ENCODE measurements around the gene ARFGEF3. TPM values are rescaled to one million over a fixed set of nuclear protein-coding genes. Genes with fewer than 3 reads are reported as not detected.

Gene ARFGEF3, protein sequence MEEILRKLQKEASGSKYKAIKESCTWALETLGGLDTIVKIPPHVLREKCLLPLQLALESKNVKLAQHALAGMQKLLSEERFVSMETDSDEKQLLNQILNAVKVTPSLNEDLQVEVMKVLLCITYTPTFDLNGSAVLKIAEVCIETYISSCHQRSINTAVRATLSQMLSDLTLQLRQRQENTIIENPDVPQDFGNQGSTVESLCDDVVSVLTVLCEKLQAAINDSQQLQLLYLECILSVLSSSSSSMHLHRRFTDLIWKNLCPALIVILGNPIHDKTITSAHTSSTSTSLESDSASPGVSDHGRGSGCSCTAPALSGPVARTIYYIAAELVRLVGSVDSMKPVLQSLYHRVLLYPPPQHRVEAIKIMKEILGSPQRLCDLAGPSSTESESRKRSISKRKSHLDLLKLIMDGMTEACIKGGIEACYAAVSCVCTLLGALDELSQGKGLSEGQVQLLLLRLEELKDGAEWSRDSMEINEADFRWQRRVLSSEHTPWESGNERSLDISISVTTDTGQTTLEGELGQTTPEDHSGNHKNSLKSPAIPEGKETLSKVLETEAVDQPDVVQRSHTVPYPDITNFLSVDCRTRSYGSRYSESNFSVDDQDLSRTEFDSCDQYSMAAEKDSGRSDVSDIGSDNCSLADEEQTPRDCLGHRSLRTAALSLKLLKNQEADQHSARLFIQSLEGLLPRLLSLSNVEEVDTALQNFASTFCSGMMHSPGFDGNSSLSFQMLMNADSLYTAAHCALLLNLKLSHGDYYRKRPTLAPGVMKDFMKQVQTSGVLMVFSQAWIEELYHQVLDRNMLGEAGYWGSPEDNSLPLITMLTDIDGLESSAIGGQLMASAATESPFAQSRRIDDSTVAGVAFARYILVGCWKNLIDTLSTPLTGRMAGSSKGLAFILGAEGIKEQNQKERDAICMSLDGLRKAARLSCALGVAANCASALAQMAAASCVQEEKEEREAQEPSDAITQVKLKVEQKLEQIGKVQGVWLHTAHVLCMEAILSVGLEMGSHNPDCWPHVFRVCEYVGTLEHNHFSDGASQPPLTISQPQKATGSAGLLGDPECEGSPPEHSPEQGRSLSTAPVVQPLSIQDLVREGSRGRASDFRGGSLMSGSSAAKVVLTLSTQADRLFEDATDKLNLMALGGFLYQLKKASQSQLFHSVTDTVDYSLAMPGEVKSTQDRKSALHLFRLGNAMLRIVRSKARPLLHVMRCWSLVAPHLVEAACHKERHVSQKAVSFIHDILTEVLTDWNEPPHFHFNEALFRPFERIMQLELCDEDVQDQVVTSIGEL (N-terminal part only)
- total RNA-seq (2021) (20.0 to 20.5 TPM (median 20.1 TPM) in 3 replicates), Bru-seq, nascent RNA (percentile 67 among the genes with signal in this experiment)
- long read RNA-seq, experiment 1, full-length matches to known transcripts = 9 of 72 reads
- long read RNA-seq, experiment 1, partial matches to known transcripts = 38 of 72 reads
- long read RNA-seq, experiment 1, other reads (novel, unspliced or antisense) = 25 of 72 reads
- long read RNA-seq, experiment 2, partial matches to known transcripts = 2 of 23 reads
- long read RNA-seq, experiment 2, other reads (novel, unspliced or antisense) = 21 of 23 reads
- long read RNA-seq, experiment 3, partial matches to known transcripts = 1 of 4 reads
- long read RNA-seq, experiment 3, other reads (novel, unspliced or antisense) = 3 of 4 reads

DNA sequence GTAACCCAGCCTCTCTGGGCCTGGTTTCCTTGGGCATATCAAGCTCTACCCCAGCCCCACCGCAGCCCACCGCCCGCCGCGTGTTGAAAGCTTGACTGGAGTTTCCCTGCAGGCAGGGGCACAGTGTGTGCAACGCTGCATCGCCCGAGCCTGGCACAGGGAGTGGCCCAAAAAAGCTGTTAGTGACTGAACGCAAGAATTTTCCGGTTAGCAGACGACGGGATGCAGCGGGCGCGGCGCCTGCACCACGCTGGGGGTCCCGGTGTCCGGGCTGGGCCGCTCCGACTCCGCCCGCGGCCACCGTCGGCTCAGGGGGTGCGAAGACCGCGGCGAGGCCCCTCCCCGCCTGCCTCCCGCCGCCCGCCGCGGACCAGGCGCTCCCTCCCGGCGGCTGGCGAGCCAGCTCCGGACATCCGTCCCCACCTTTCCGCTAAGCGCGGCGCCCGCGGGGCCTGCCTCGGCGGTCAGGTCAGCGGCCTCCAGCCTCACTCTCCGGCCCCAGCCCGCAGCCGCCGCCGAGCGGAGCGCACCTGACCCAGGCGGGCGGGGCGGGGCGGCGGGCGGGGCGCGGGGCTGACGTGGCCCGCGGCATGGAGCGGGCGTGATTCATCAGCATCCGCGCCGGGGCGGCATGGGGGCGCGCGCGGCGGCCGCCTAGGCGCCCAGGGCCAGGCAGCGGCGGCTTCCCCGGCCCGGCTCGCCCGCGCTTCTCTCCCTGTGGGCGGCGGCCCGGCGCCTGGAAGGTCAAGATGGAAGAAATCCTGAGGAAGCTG lies at the start of gene ARFGEF3:
ARFGEF3 (plus strand) TSS at position 602 of the 773 bp plus-strand sequence; CDS start at position 750, 148 bp downstream.
- H3K4me1 Mint-ChIP-seq = peaks cover 30% of the 10 kb centered on the region
- H3K4me3 Mint-ChIP-seq = peak within 1 kb of the TSS; percentile 83
- ChIA-PET CTCF (interaction anchor here (0.6 to 3.4 kb wide), 3 partner anchors 49 to 357 kb away, joined by 3 to 14 read pairs (median 4); partner anchors contain the start of gene HEBP2), POLR2A (interaction anchor here (0.7 to 1.4 kb wide), 3 partner anchors 11 to 243 kb away, joined by 3 to 8 read pairs (median 3); partner anchors contain the start of gene HEBP2)
- H3K27me3 Mint-ChIP-seq (ENCODE audit: low read depth) = peaks cover 25% of the 10 kb centered on the region
- no peaks in the 10 kb centered on the region for H3K9me3 Mint-ChIP-seq
- no peaks in the 10 kb centered on the region for H3K36me3 Mint-ChIP-seq
- ATAC-seq (peak; percentile 83), DNase-seq (ENCODE audit: low spot score) (peak; percentile 75)
- 0 out of 2 replicates have a peak within 1 kb of the TSS, but pooled peaks have one; percentile 37 for H3K27ac Mint-ChIP-seq
- TF ChIP-seq JUN (CRISPR knock-in tag; IDR thresholded peaks at IDR 0.05) (no peak), SP1 (CRISPR knock-in tag; conservative IDR thresholded peaks at IDR 0.05) (peak; percentile 49; the same call in 1 of the 2 replicates), ZNF317 (CRISPR knock-in tag; IDR thresholded peaks at IDR 0.05; ENCODE audit: borderline replicate concordance, low read depth) (peak; percentile 57; the same call in 1 of the 2 replicates), GABPB1 (CRISPR knock-in tag; IDR thresholded peaks at IDR 0.05) (peak; percentile 23), RORB (CRISPR knock-in tag; IDR thresholded peaks at IDR 0.05) (no peak), ZBTB21 (CRISPR knock-in tag; IDR thresholded peaks at IDR 0.05; ENCODE audit: borderline replicate concordance) (no peak), CBFB (CRISPR knock-in tag; IDR thresholded peaks at IDR 0.05; ENCODE audit: low read depth) (no peak), ESRRA (CRISPR knock-in tag; IDR thresholded peaks at IDR 0.05; ENCODE audit: borderline replicate concordance) (0 out of 2 replicates have a peak, but pooled peaks have one; percentile 37), ZNF671 (CRISPR knock-in tag; IDR thresholded peaks at IDR 0.05) (no peak), FOXP1 (CRISPR knock-in tag; IDR thresholded peaks at IDR 0.05; ENCODE audit: borderline replicate concordance) (peak; percentile 83), ZNF263 (CRISPR knock-in tag; IDR thresholded peaks at IDR 0.05; ENCODE audit: low read depth) (no peak), NFE2L1 (CRISPR knock-in tag; IDR thresholded peaks at IDR 0.05) (0 out of 2 replicates have a peak, but pooled peaks have one; percentile 41), MYBL2 (CRISPR knock-in tag; IDR thresholded peaks at IDR 0.05) (no peak), ZNF396 (CRISPR knock-in tag; IDR thresholded peaks at IDR 0.05; ENCODE audit: borderline replicate concordance) (no peak), ZNF219 (CRISPR knock-in tag; IDR thresholded peaks at IDR 0.05; ENCODE audit: borderline replicate concordance) (no peak), SMAD3 (CRISPR knock-in tag; IDR thresholded peaks at IDR 0.05; ENCODE audit: borderline replicate concordance) (no peak), ZNF121 (CRISPR knock-in tag; IDR thresholded peaks at IDR 0.05) (no peak), ZNF423 (CRISPR knock-in tag; IDR thresholded peaks at IDR 0.05) (no peak), TEAD1 (CRISPR knock-in tag; IDR thresholded peaks at IDR 0.05) (peak; percentile 50)
- TF ChIP-seq, protein P1, sequence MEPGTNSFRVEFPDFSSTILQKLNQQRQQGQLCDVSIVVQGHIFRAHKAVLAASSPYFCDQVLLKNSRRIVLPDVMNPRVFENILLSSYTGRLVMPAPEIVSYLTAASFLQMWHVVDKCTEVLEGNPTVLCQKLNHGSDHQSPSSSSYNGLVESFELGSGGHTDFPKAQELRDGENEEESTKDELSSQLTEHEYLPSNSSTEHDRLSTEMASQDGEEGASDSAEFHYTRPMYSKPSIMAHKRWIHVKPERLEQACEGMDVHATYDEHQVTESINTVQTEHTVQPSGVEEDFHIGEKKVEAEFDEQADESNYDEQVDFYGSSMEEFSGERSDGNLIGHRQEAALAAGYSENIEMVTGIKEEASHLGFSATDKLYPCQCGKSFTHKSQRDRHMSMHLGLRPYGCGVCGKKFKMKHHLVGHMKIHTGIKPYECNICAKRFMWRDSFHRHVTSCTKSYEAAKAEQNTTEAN (CRISPR knock-in tag; IDR thresholded peaks at IDR 0.05) = no peak; the same call in 1 of the 2 replicates
- TF ChIP-seq, protein P2, sequence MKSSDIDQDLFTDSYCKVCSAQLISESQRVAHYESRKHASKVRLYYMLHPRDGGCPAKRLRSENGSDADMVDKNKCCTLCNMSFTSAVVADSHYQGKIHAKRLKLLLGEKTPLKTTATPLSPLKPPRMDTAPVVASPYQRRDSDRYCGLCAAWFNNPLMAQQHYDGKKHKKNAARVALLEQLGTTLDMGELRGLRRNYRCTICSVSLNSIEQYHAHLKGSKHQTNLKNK (CRISPR knock-in tag; IDR thresholded peaks at IDR 0.05) = no peak
- TF ChIP-seq, protein P3, sequence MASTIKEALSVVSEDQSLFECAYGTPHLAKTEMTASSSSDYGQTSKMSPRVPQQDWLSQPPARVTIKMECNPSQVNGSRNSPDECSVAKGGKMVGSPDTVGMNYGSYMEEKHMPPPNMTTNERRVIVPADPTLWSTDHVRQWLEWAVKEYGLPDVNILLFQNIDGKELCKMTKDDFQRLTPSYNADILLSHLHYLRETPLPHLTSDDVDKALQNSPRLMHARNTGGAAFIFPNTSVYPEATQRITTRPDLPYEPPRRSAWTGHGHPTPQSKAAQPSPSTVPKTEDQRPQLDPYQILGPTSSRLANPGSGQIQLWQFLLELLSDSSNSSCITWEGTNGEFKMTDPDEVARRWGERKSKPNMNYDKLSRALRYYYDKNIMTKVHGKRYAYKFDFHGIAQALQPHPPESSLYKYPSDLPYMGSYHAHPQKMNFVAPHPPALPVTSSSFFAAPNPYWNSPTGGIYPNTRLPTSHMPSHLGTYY (CRISPR knock-in tag; IDR thresholded peaks at IDR 0.05) = no peak
- TF ChIP-seq, protein P4, sequence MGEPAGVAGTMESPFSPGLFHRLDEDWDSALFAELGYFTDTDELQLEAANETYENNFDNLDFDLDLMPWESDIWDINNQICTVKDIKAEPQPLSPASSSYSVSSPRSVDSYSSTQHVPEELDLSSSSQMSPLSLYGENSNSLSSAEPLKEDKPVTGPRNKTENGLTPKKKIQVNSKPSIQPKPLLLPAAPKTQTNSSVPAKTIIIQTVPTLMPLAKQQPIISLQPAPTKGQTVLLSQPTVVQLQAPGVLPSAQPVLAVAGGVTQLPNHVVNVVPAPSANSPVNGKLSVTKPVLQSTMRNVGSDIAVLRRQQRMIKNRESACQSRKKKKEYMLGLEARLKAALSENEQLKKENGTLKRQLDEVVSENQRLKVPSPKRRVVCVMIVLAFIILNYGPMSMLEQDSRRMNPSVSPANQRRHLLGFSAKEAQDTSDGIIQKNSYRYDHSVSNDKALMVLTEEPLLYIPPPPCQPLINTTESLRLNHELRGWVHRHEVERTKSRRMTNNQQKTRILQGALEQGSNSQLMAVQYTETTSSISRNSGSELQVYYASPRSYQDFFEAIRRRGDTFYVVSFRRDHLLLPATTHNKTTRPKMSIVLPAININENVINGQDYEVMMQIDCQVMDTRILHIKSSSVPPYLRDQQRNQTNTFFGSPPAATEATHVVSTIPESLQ (CRISPR knock-in tag; IDR thresholded peaks at IDR 0.05) = no peak
- TF ChIP-seq, protein P5, sequence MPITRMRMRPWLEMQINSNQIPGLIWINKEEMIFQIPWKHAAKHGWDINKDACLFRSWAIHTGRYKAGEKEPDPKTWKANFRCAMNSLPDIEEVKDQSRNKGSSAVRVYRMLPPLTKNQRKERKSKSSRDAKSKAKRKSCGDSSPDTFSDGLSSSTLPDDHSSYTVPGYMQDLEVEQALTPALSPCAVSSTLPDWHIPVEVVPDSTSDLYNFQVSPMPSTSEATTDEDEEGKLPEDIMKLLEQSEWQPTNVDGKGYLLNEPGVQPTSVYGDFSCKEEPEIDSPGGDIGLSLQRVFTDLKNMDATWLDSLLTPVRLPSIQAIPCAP (CRISPR knock-in tag; IDR thresholded peaks at IDR 0.05) = no peak
- TF ChIP-seq, protein P6, sequence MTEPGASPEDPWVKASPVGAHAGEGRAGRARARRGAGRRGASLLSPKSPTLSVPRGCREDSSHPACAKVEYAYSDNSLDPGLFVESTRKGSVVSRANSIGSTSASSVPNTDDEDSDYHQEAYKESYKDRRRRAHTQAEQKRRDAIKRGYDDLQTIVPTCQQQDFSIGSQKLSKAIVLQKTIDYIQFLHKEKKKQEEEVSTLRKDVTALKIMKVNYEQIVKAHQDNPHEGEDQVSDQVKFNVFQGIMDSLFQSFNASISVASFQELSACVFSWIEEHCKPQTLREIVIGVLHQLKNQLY (CRISPR knock-in tag; IDR thresholded peaks at IDR 0.05) = 0 out of 2 replicates have a peak, but pooled peaks have one; percentile 62
